Activated CD8-positive, alpha-beta memory T cell treated with anti-CD3 and anti-CD28 coated beads, Interleukin-2, amount 50 U/mL, for 1 hour (primary cell): ENCODE results near the gene TMEM31.
"Not testable (repeated sequence)": the region's sequence is repeated elsewhere in the genome, so short reads cannot be mapped to it uniquely, and the experiment has no call there.

ENCODE experiments used
- DNase-seq: peaks from one replicate; pipeline ENCODE4 v3.0.0-alpha.2; 2020; ENCODE audit errors: extremely low read depth

TMEM31 gene

GRCh38 chrX:103726477-103726876 is 15.8 kb downstream of the TMEM31 start:
- DNase-seq, result no peak

GRCh38 chrX:103727115-103727514 is 16.4 kb downstream of the TMEM31 start:
- no peak for DNase-seq

- DNase-seq, result no peak
Measured at GRCh38 chrX:103729015-103729414, 18.3 kb downstream of the TMEM31 start.

GRCh38 chrX:103730147-103730795 is 19.6 kb downstream of the TMEM31 start:
- DNase-seq, result no peak

- DNase-seq, result no peak
Measured at GRCh38 chrX:103730796-103731493, 20.2 kb downstream of the TMEM31 start.

GRCh38 chrX:103733017-103733416 is 22.3 kb downstream of the TMEM31 start:
- DNase-seq, result no peak

- DNase-seq, result no peak
Measured at GRCh38 chrX:103734125-103734760, 23.5 kb downstream of the TMEM31 start.

- DNase-seq, result no peak
Measured at GRCh38 chrX:103737696-103738095, 27.0 kb downstream of the TMEM31 start.

- DNase-seq, result no peak
Measured at GRCh38 chrX:103739421-103739820, 28.7 kb downstream of the TMEM31 start.

- no peak for DNase-seq
Measured at GRCh38 chrX:103741879-103742278, 31.2 kb downstream of the TMEM31 start.

GRCh38 chrX:103742339-103742738 is 31.6 kb downstream of the TMEM31 start:
- DNase-seq, result no peak

GRCh38 chrX:103747163-103747562 is 36.5 kb downstream of the TMEM31 start:
- DNase-seq, result no peak

- DNase-seq, result no peak
Measured at GRCh38 chrX:103754401-103754800, 43.7 kb downstream of the TMEM31 start.

GRCh38 chrX:103756736-103757135 is 46.0 kb downstream of the TMEM31 start:
- no peak for DNase-seq

- no peak for DNase-seq
Measured at GRCh38 chrX:103758555-103758954, 47.8 kb downstream of the TMEM31 start.

GRCh38 chrX:103763541-103763940 is 52.8 kb downstream of the TMEM31 start:
- not testable (repeated sequence) for DNase-seq
